ENCODE measurements around the gene MKLN1.

- TF ChIP-seq, protein P1, sequence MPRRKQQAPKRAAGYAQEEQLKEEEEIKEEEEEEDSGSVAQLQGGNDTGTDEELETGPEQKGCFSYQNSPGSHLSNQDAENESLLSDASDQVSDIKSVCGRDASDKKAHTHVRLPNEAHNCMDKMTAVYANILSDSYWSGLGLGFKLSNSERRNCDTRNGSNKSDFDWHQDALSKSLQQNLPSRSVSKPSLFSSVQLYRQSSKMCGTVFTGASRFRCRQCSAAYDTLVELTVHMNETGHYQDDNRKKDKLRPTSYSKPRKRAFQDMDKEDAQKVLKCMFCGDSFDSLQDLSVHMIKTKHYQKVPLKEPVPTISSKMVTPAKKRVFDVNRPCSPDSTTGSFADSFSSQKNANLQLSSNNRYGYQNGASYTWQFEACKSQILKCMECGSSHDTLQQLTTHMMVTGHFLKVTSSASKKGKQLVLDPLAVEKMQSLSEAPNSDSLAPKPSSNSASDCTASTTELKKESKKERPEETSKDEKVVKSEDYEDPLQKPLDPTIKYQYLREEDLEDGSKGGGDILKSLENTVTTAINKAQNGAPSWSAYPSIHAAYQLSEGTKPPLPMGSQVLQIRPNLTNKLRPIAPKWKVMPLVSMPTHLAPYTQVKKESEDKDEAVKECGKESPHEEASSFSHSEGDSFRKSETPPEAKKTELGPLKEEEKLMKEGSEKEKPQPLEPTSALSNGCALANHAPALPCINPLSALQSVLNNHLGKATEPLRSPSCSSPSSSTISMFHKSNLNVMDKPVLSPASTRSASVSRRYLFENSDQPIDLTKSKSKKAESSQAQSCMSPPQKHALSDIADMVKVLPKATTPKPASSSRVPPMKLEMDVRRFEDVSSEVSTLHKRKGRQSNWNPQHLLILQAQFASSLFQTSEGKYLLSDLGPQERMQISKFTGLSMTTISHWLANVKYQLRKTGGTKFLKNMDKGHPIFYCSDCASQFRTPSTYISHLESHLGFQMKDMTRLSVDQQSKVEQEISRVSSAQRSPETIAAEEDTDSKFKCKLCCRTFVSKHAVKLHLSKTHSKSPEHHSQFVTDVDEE (CRISPR knock-in tag; IDR thresholded peaks at IDR 0.05): no peak
- TF ChIP-seq ZFP30 (CRISPR knock-in tag; IDR thresholded peaks at IDR 0.05) (no peak), ZNF565 (CRISPR knock-in tag; conservative IDR thresholded peaks at IDR 0.05; ENCODE audit: low read depth) (no peak), ZNF70 (CRISPR knock-in tag; IDR thresholded peaks at IDR 0.05) (no peak), SNAI2 (CRISPR knock-in tag; IDR thresholded peaks at IDR 0.05) (no peak), POU6F1 (CRISPR knock-in tag; IDR thresholded peaks at IDR 0.05; ENCODE audit: borderline replicate concordance, low read depth) (no peak)
Measured at GRCh38 chr7:131331806-131332205, 4.1 kb downstream of the MKLN1 start.

All from SK-N-SH treated with all-trans-retinoic acid at 6 μM for 48 hours (cell line).